Prostate gland (tissue), 2 donors: ENCODE measurements around the gene ERICH6. TPM values are rescaled to one million over a fixed set of nuclear protein-coding genes. Genes with fewer than 3 reads are reported as not detected.

Experiments used
- DNase-seq: peaks from one replicate; pipeline ENCODE4 v3.0.0-alpha.2; 2019; ENCODE audit warnings: low spot score
- H3K27ac ChIP-seq, 2 donors: fragments of 200-600 bp; sonication (generic); 2 replicates each; pipeline ENCODE4 v1.5.1; 2017 to 2019
- H3K27me3 ChIP-seq: fragments of 200-600 bp; sonication (generic); replicated peaks from 2 replicates; pipeline ENCODE4 v1.5.1; 2019; ENCODE audit not compliant: insufficient read depth
- H3K36me3 ChIP-seq, 2 donors: fragments of 200-600 bp; sonication (generic); 1 replicate in 1 of 2; 2 replicates in 1 of 2; pipeline versions ENCODE4 v1.5.1 to v1.8.1; 2017 to 2019
- H3K4me1 ChIP-seq: fragments of 200-600 bp; sonication (generic); replicated peaks from 2 replicates; pipeline ENCODE4 v1.5.1; 2019
- H3K4me3 ChIP-seq, 2 donors: fragments of 200-600 bp; sonication (generic); 2 replicates each; pipeline ENCODE4 v1.5.1; 2017 to 2019
- H3K9me3 ChIP-seq: fragments of 200-600 bp; sonication (generic); 2 replicates; pipeline ENCODE4 v1.5.1; 2017
- POLR2A ChIP-seq: fragments of 450-650 bp; IDR thresholded peaks from one replicate; pipeline ENCODE4 v1.6.1; 2016; ENCODE audit warnings: antibody characterized with exemption, mild to moderate bottlenecking
- POLR2AphosphoS5 ChIP-seq: sonication (generic); formaldehyde crosslinking; IDR thresholded peaks from one replicate; pipeline ENCODE4 v1.6.1; 2017; ENCODE audit warnings: antibody characterized with exemption
- WGBS: methylation state at CpG from one replicate; pipeline ENCODE4 v1.1.5; 2018; 5-methylcytosine and 5-hydroxymethylcytosine counted together
- intact Hi-C: fragments of 100-400 bp; cut with DNase I; formaldehyde crosslinking; loops from one replicate; pipeline ENCODE4 v1.14.2; 2022
- total RNA-seq, 2 donors: library from RNA; depleted of rRNA; stranded (reverse); fragments of >200 nt; gene quantifications; one replicate each; pipeline ENCODE4 v1.1.0, GENCODE V29; 2016
- TF ChIP-seq, protein P1 (sequence below), 4 experiments: fragments of 200-600 bp in 2 of 4; fragments of 450-650 bp in 2 of 4; sonication (generic) in 2 of 4; IDR thresholded peaks; 1 replicate in 3 of 4; 2 replicates in 1 of 4; pipeline ENCODE4 v1.5.1; 2016 to 2019; ENCODE audit warnings: antibody characterized with exemption in 4 of 4, mild to moderate bottlenecking in 2 of 4, moderate library complexity in 2 of 4

Gene ERICH6
- total RNA-seq, 2 donors from 2014 or later = 0.09 to 0.57 TPM

GRCh38 chr3:150703299-150703755 lies 393 bp downstream of the ERICH6 start:
- DNase-seq = no peak
- H3K9me3 ChIP-seq = no peaks in the 10 kb centered on the region
- H3K4me3 ChIP-seq = peak overlapping the region; percentile 56 to 58
- intact Hi-C loops = loop anchor here (5.0 kb wide), 1 partner anchor 156 kb away; the partner anchor contains the start of genes EIF2A and SERP1
- H3K27ac ChIP-seq = peak overlapping the region; percentile 83 to 87
- no peaks in the 10 kb centered on the region for H3K27me3 ChIP-seq
- 4% methylated on average over 29 of the region's 29 CpGs for WGBS
- H3K36me3 ChIP-seq = no peaks in the 10 kb centered on the region
- TF ChIP-seq POLR2AphosphoS5 (no peak), POLR2A (no peak)
- TF ChIP-seq, protein P1, sequence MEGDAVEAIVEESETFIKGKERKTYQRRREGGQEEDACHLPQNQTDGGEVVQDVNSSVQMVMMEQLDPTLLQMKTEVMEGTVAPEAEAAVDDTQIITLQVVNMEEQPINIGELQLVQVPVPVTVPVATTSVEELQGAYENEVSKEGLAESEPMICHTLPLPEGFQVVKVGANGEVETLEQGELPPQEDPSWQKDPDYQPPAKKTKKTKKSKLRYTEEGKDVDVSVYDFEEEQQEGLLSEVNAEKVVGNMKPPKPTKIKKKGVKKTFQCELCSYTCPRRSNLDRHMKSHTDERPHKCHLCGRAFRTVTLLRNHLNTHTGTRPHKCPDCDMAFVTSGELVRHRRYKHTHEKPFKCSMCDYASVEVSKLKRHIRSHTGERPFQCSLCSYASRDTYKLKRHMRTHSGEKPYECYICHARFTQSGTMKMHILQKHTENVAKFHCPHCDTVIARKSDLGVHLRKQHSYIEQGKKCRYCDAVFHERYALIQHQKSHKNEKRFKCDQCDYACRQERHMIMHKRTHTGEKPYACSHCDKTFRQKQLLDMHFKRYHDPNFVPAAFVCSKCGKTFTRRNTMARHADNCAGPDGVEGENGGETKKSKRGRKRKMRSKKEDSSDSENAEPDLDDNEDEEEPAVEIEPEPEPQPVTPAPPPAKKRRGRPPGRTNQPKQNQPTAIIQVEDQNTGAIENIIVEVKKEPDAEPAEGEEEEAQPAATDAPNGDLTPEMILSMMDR (IDR thresholded peaks at IDR 0.05) = no peak
- no peaks in the 10 kb centered on the region for H3K4me1 ChIP-seq

GRCh38 chr3:150699068-150699639 lies 4.6 kb downstream of the ERICH6 start:
- H3K27me3 ChIP-seq = no peaks in the 10 kb centered on the region
- no peaks in the 10 kb centered on the region for H3K36me3 ChIP-seq
- H3K9me3 ChIP-seq = no peaks in the 10 kb centered on the region
- H3K27ac ChIP-seq = no peak overlapping the region
- no peak for DNase-seq
- intact Hi-C loops = no loop called here
- H3K4me1 ChIP-seq = no peaks in the 10 kb centered on the region
- WGBS = 76% methylated on average over 2 of the region's 2 CpGs
- H3K4me3 ChIP-seq = no peak overlapping the region
- TF ChIP-seq, protein P1 (IDR thresholded peaks at IDR 0.05) = no peak
- TF ChIP-seq POLR2AphosphoS5 (no peak), POLR2A (no peak)

DNA sequence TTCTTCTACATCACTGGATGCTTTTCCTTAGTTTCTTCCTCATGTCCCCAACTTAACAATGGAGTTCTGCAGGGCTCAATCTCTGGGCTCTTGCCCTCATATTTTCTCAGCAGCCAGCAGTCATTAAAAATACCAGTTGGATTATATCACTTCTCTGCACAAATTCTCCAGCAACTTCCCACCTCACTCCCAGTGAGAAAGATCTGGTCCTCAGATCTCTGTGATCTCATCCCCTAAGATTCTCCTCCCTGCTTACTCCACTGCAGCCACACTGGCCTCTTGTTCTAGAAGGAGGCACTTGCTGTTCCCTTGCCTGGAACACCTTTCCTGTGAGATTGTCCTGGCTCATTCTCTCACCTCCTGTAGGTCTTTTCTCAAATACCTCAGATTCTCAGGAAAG lies 6.1 kb downstream of the ERICH6 start:
- H3K9me3 ChIP-seq = no peaks in the 10 kb centered on the region
- H3K27ac ChIP-seq = no peak overlapping the region
- DNase-seq = no peak
- H3K4me3 ChIP-seq = no peak overlapping the region
- TF ChIP-seq, protein P1 (IDR thresholded peaks at IDR 0.05) = no peak
- no peak for TF ChIP-seq POLR2AphosphoS5
- no peak for TF ChIP-seq POLR2A
- intact Hi-C loops = no loop called here
- no peaks in the 10 kb centered on the region for H3K27me3 ChIP-seq
- no peaks in the 10 kb centered on the region for H3K36me3 ChIP-seq
- no peaks in the 10 kb centered on the region for H3K4me1 ChIP-seq

GRCh38 chr3:150691414-150692040 lies 12.2 kb downstream of the ERICH6 start:
- H3K4me3 ChIP-seq = no peak overlapping the region
- H3K36me3 ChIP-seq = no peaks in the 10 kb centered on the region
- 92% methylated on average over 2 of the region's 2 CpGs for WGBS
- no peaks in the 10 kb centered on the region for H3K4me1 ChIP-seq
- TF ChIP-seq POLR2A (no peak), POLR2AphosphoS5 (no peak)
- TF ChIP-seq, protein P1 (IDR thresholded peaks at IDR 0.05) = no peak
- no peaks in the 10 kb centered on the region for H3K9me3 ChIP-seq
- H3K27ac ChIP-seq = no peak overlapping the region
- DNase-seq = no peak
- intact Hi-C loops = no loop called here
- no peaks in the 10 kb centered on the region for H3K27me3 ChIP-seq

GRCh38 chr3:150687613-150688012 lies 16.1 kb downstream of the ERICH6 start:
- DNase-seq = no peak

More at GRCh38 chr3:150687613-150688012, 16.1 kb downstream of the ERICH6 start:
- Histone ChIP-seq H3K4me1 (no peaks in the 10 kb centered on the region), H3K27me3 (no peaks in the 10 kb centered on the region), H3K9me3 (no peaks in the 10 kb centered on the region), H3K4me3 (no peak overlapping the region), H3K36me3 (no peaks in the 10 kb centered on the region), H3K27ac (no peak overlapping the region)
- intact Hi-C loops = no loop called here
- TF ChIP-seq POLR2AphosphoS5 (no peak), POLR2A (no peak)
- TF ChIP-seq, protein P1 (IDR thresholded peaks at IDR 0.05) = no peak
